SK-N-SH (cell line): ENCODE data around the gene CLRN2.

ENCODE experiments used
- CTCF ChIP-seq: fragments of 200-600 bp; sonication (generic); IDR thresholded peaks from 2 replicates; pipeline ENCODE4 v1.6.1; 2017; ENCODE audit warnings: antibody characterized with exemption, mild to moderate bottlenecking, moderate library complexity
- EP300 ChIP-seq, 2 experiments: IDR thresholded peaks; 2 replicates each; pipeline versions ENCODE4 v1.4.0 to v1.6.1; 2012; ENCODE audit warnings: borderline replicate concordance in 1 of 2, low read depth in 1 of 2, low read length in 1 of 2
- MAX ChIP-seq: IDR thresholded peaks from 2 replicates; pipeline ENCODE4 v1.4.0; 2012; ENCODE audit warnings: low read depth
- MEF2A ChIP-seq: IDR thresholded peaks from 2 replicates; pipeline ENCODE4 v1.4.0; 2012; ENCODE audit warnings: low read depth, borderline replicate concordance
- MXI1 ChIP-seq: IDR thresholded peaks from 2 replicates; pipeline ENCODE4 v1.6.1; 2012; ENCODE audit warnings: mild to moderate bottlenecking, low read depth, low read length, improper control_type of control experiment
- POLR2AphosphoS5 ChIP-seq: IDR thresholded peaks from 2 replicates; pipeline ENCODE4 v1.6.1; 2012; ENCODE audit warnings: low read depth, low read length
- REST ChIP-seq: IDR thresholded peaks from 2 replicates; pipeline ENCODE4 v1.6.1; 2012; ENCODE audit warnings: mild to moderate bottlenecking, low read depth, low read length, moderate library complexity
- USF1 ChIP-seq: IDR thresholded peaks from 2 replicates; pipeline ENCODE4 v1.4.0; 2012; ENCODE audit warnings: low read depth, borderline replicate concordance
- USF2 ChIP-seq: fragments of 150-350 bp; IDR thresholded peaks from 2 replicates; pipeline ENCODE4 v1.6.1; 2017; ENCODE audit warnings: antibody characterized with exemption, low read length, low read depth, borderline replicate concordance

- TF ChIP-seq CTCF (no peak), MAX (no peak), REST (no peak), POLR2AphosphoS5 (no peak), MEF2A (no peak), EP300 (IDR thresholded peaks at IDR 0.05; ENCODE audit: borderline replicate concordance in 1 of 2, low read depth in 1 of 2, low read length in 1 of 2) (no peak), USF1 (no peak), USF2 (no peak), MXI1 (no peak)
Observed at GRCh38 chr4:17482716-17483115, 32.2 kb upstream of the CLRN2 start.
